ENCODE results near the gene SEC14L3. TPM values are rescaled to one million over a fixed set of nuclear protein-coding genes. Genes with fewer than 3 reads are reported as not detected.
"Not testable (repeated sequence)": the region's sequence is repeated elsewhere in the genome, so short reads cannot be mapped to it uniquely, and the experiment has no call there.

The SEC14L3 gene
- total and polyA plus RNA-seq, 2 experiments from 2014 or later = not detected

GRCh38 chr22:30470655-30471054, 1.2 kb downstream of the SEC14L3 start:
- H2AFZ ChIP-seq = no peak overlapping the region
- peaks cover 10% of the 10 kb centered on the region; the same call in 1 of the 2 replicates for H3K27me3 ChIP-seq (replicated peaks; ENCODE audit: insufficient read depth)
- H4K20me1 ChIP-seq (ENCODE audit: insufficient read depth) = no peaks in the 10 kb centered on the region
- H3K4me1 ChIP-seq (ENCODE audit: insufficient read depth) = no peaks in the 10 kb centered on the region
- no peaks in the 10 kb centered on the region for H3K9me3 ChIP-seq (ENCODE audit: low read depth)
- H3K9me2 ChIP-seq (ENCODE audit: insufficient read depth) = no peaks in the 10 kb centered on the region
- no peak for TF ChIP-seq EZH2 (IDR thresholded peaks at IDR 0.05; ENCODE audit: insufficient read depth, poor library complexity, severe bottlenecking)
- no peak for TF ChIP-seq EZH2phosphoT487 (IDR thresholded peaks at IDR 0.05; ENCODE audit: insufficient read depth, low read depth)
- H3F3A ChIP-seq (ENCODE audit: insufficient read depth) = no peaks in the 10 kb centered on the region
- WGBS, 2 experiments (ENCODE audit: low coverage in 1 of 2, low lambda C conversion rate in 2 of 2, missing lambda C conversion rate in 2 of 2) = 45 to 58% methylated on average over 2 of the region's 2 CpGs
- no peaks in the 10 kb centered on the region for H3K36me3 ChIP-seq (ENCODE audit: low read depth)
- no peak overlapping the region for H3K9ac ChIP-seq
- H3K4me2 ChIP-seq (ENCODE audit: unreplicated experiment) = no peak overlapping the region
- in situ Hi-C loops (cut with MboI) = no loop called here
- no peak overlapping the region for H3K4me3 ChIP-seq
- no peak overlapping the region for H3K27ac ChIP-seq
- DNase-seq = no peak
- H3K79me2 ChIP-seq (ENCODE audit: insufficient read depth) = no peaks in the 10 kb centered on the region

DNA sequence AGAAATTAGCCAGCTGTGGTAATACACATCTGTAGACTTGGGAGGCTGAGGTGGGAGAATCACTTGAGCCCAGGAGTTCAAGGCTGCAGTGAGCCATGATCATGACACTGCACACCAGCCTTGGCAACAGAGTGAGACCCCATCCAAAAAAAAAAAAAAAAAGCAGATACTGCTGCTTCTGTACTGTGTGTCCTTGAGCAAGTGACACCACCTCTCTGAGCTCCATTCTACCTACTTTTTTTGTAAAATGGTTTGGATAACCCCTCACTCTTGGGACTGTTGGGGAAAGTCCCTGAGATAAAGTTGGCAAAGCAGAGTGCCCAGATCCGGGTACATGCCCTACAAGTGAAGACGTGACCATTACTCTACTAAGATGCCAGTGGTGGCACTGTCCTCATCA, 2.7 kb downstream of the SEC14L3 start:
- no peak overlapping the region for H3K4me2 ChIP-seq (ENCODE audit: unreplicated experiment)
- H3K4me1 ChIP-seq (ENCODE audit: insufficient read depth) = no peaks in the 10 kb centered on the region
- no peaks in the 10 kb centered on the region for H3K9me2 ChIP-seq (ENCODE audit: insufficient read depth)
- TF ChIP-seq EZH2phosphoT487 (IDR thresholded peaks at IDR 0.05; ENCODE audit: insufficient read depth, low read depth) (no peak), EZH2 (IDR thresholded peaks at IDR 0.05; ENCODE audit: insufficient read depth, poor library complexity, severe bottlenecking) (no peak)
- no peaks in the 10 kb centered on the region for H3K36me3 ChIP-seq (ENCODE audit: low read depth)
- no peaks in the 10 kb centered on the region for H3K9me3 ChIP-seq (ENCODE audit: low read depth)
- H4K20me1 ChIP-seq (ENCODE audit: insufficient read depth) = no peaks in the 10 kb centered on the region
- no peaks in the 10 kb centered on the region for H3K79me2 ChIP-seq (ENCODE audit: insufficient read depth)
- H3K9ac ChIP-seq = no peak overlapping the region
- no peak overlapping the region for H3K27ac ChIP-seq
- 32 to 42% methylated on average over 2 of the region's 2 CpGs for WGBS, 2 experiments (ENCODE audit: low coverage in 1 of 2, low lambda C conversion rate in 2 of 2, missing lambda C conversion rate in 2 of 2)
- no peak overlapping the region for H3K4me3 ChIP-seq
- in situ Hi-C loops (cut with MboI) = no loop called here
- H3F3A ChIP-seq (ENCODE audit: insufficient read depth) = no peaks in the 10 kb centered on the region
- H2AFZ ChIP-seq = no peak overlapping the region
- no peak for DNase-seq
- peaks cover 10% of the 10 kb centered on the region; the same call in 1 of the 2 replicates for H3K27me3 ChIP-seq (replicated peaks; ENCODE audit: insufficient read depth)

GRCh38 chr22:30460555-30460954, 11.3 kb downstream of the SEC14L3 start:
- H2AFZ ChIP-seq; H3K4me1 ChIP-seq (ENCODE audit: insufficient read depth); H3K9me3 ChIP-seq (ENCODE audit: low read depth); H3K4me3 ChIP-seq; H3K27ac ChIP-seq; H3K4me2 ChIP-seq (ENCODE audit: unreplicated experiment); H3K79me2 ChIP-seq (ENCODE audit: insufficient read depth); H4K20me1 ChIP-seq (ENCODE audit: insufficient read depth); H3K9ac ChIP-seq; H3K27me3 ChIP-seq (replicated peaks; ENCODE audit: insufficient read depth); in situ Hi-C loops (cut with MboI); H3K9me2 ChIP-seq (ENCODE audit: insufficient read depth); H3K36me3 ChIP-seq (ENCODE audit: low read depth); DNase-seq; H3F3A ChIP-seq (ENCODE audit: insufficient read depth): not testable (repeated sequence)
- 59 to 63% methylated on average over 6 of the region's 6 CpGs for WGBS, 2 experiments (ENCODE audit: low coverage in 1 of 2, low lambda C conversion rate in 2 of 2, missing lambda C conversion rate in 2 of 2)

- no peaks in the 10 kb centered on the region for H3F3A ChIP-seq (ENCODE audit: insufficient read depth)
- no peak overlapping the region for H2AFZ ChIP-seq
- H3K9me3 ChIP-seq (ENCODE audit: low read depth) = no peaks in the 10 kb centered on the region
- no peaks in the 10 kb centered on the region for H4K20me1 ChIP-seq (ENCODE audit: insufficient read depth)
- no peak overlapping the region for H3K4me2 ChIP-seq (ENCODE audit: unreplicated experiment)
- no peaks in the 10 kb centered on the region for H3K36me3 ChIP-seq (ENCODE audit: low read depth)
- H3K27me3 ChIP-seq (replicated peaks; ENCODE audit: insufficient read depth) = no peaks in the 10 kb centered on the region
- peaks cover 3% of the 10 kb centered on the region for H3K4me1 ChIP-seq (ENCODE audit: insufficient read depth)
- DNase-seq = no peak
- H3K27ac ChIP-seq = no peak overlapping the region
- 83 to 84% methylated on average over 4 of the region's 4 CpGs for WGBS, 2 experiments (ENCODE audit: low coverage in 1 of 2, low lambda C conversion rate in 2 of 2, missing lambda C conversion rate in 2 of 2)
- no peaks in the 10 kb centered on the region for H3K9me2 ChIP-seq (ENCODE audit: insufficient read depth)
- no peak overlapping the region for H3K9ac ChIP-seq
- no peak for TF ChIP-seq EZH2 (IDR thresholded peaks at IDR 0.05; ENCODE audit: insufficient read depth, poor library complexity, severe bottlenecking)
- no peak for TF ChIP-seq EZH2phosphoT487 (IDR thresholded peaks at IDR 0.05; ENCODE audit: insufficient read depth, low read depth)
- in situ Hi-C loops (cut with MboI) = no loop called here
- no peaks in the 10 kb centered on the region for H3K79me2 ChIP-seq (ENCODE audit: insufficient read depth)
- H3K4me3 ChIP-seq = no peak overlapping the region
Measured at GRCh38 chr22:30460147-30460546, 11.7 kb downstream of the SEC14L3 start.

Measured in GM23248 (cell line).